RWPE2 (cell line): ENCODE measurements around the gene HELT.
"Not testable (repeated sequence)": the region's sequence is repeated elsewhere in the genome, so short reads cannot be mapped to it uniquely, and the experiment has no call there.

ENCODE experiments used
- ATAC-seq: fragments of 200-7000 bp; cut with Tn5 transposase; 3 replicates; pipeline ENCODE4 v1.9.1; 2021; ENCODE audit warnings: low read depth
- DNase-seq: peaks from one replicate; pipeline ENCODE4 v3.0.0-alpha.2; 2020; ENCODE audit warnings: low spot score
- H3K27ac ChIP-seq: fragments of 450-650 bp; 2 replicates; pipeline ENCODE4 v1.5.1; 2017; ENCODE audit warnings: mild to moderate bottlenecking; ENCODE audit not compliant: poor library complexity, severe bottlenecking
- H3K27me3 ChIP-seq: fragments of 250-450 bp; sonication (Bioruptor Pico); 2 replicates; pipeline ENCODE4 v1.5.1; 2021; ENCODE audit warnings: mild to moderate bottlenecking, moderate library complexity; ENCODE audit not compliant: insufficient read depth, poor library complexity, severe bottlenecking
- H3K36me3 ChIP-seq: fragments of 250-450 bp; sonication (Bioruptor Pico); 2 replicates; pipeline ENCODE4 v1.5.1; 2020; ENCODE audit warnings: low read depth, mild to moderate bottlenecking, moderate library complexity
- H3K4me1 ChIP-seq: fragments of 250-450 bp; sonication (Bioruptor Pico); 2 replicates; pipeline ENCODE4 v1.5.1; 2021; ENCODE audit warnings: mild to moderate bottlenecking, moderate library complexity; ENCODE audit not compliant: insufficient read depth, poor library complexity, severe bottlenecking
- H3K4me3 ChIP-seq: fragments of 250-450 bp; sonication (Bioruptor Pico); 2 replicates; pipeline ENCODE4 v1.5.1; 2021; ENCODE audit warnings: mild to moderate bottlenecking, moderate library complexity; ENCODE audit not compliant: severe bottlenecking
- H3K9me3 ChIP-seq: fragments of 250-450 bp; sonication (Bioruptor Pico); 2 replicates; pipeline ENCODE4 v1.5.1; 2021; ENCODE audit warnings: mild to moderate bottlenecking, moderate library complexity; ENCODE audit not compliant: severe bottlenecking
- CTCF ChIP-seq: fragments of 450-650 bp; IDR thresholded peaks from one replicate; pipeline ENCODE4 v1.5.1; 2017; ENCODE audit warnings: mild to moderate bottlenecking, moderate library complexity; ENCODE audit not compliant: poor library complexity, severe bottlenecking

HELT gene

GRCh38 chr4:184987493-184988031 lies 30.7 kb upstream of the HELT start:
- Histone ChIP-seq H3K36me3 (no peaks in the 10 kb centered on the region), H3K9me3 (no peaks in the 10 kb centered on the region), H3K4me3 (no peak overlapping the region), H3K27ac (no peak overlapping the region), H3K27me3 (peaks cover under 1% of the 10 kb centered on the region), H3K4me1 (no peaks in the 10 kb centered on the region)
- ATAC-seq = no peak
- no peak for TF ChIP-seq CTCF
- no peak for DNase-seq

- no peak for DNase-seq
- Histone ChIP-seq H3K4me1 (no peaks in the 10 kb centered on the region), H3K36me3 (no peaks in the 10 kb centered on the region), H3K27ac (no peak overlapping the region), H3K27me3 (peaks cover 7% of the 10 kb centered on the region), H3K4me3 (no peak overlapping the region), H3K9me3 (no peaks in the 10 kb centered on the region)
- no peak for TF ChIP-seq CTCF
- ATAC-seq = no peak
Observed at GRCh38 chr4:184988611-184989010, 29.7 kb upstream of the HELT start.

GRCh38 chr4:184989283-184989682 lies 29.0 kb upstream of the HELT start:
- H3K4me3 ChIP-seq, H3K27me3 ChIP-seq, H3K9me3 ChIP-seq, H3K27ac ChIP-seq, ATAC-seq, H3K36me3 ChIP-seq, H3K4me1 ChIP-seq, DNase-seq: not testable (repeated sequence)

- not testable (repeated sequence) for H3K4me1 ChIP-seq, H3K9me3 ChIP-seq, H3K36me3 ChIP-seq, ATAC-seq, H3K27ac ChIP-seq, DNase-seq, H3K4me3 ChIP-seq, H3K27me3 ChIP-seq
Observed at GRCh38 chr4:184990131-184990530, 28.2 kb upstream of the HELT start.

- no peak for ATAC-seq
- H3K36me3 ChIP-seq = no peaks in the 10 kb centered on the region
- DNase-seq = no peak
- no peaks in the 10 kb centered on the region for H3K4me1 ChIP-seq
- no peak for TF ChIP-seq CTCF
- H3K27ac ChIP-seq = no peak overlapping the region
- no peak overlapping the region for H3K4me3 ChIP-seq
- H3K27me3 ChIP-seq = peaks cover 7% of the 10 kb centered on the region
- H3K9me3 ChIP-seq = no peaks in the 10 kb centered on the region
Observed at GRCh38 chr4:184991860-184992259, 26.4 kb upstream of the HELT start.

- H3K4me1 ChIP-seq = no peaks in the 10 kb centered on the region
- peaks cover 7% of the 10 kb centered on the region for H3K27me3 ChIP-seq
- no peaks in the 10 kb centered on the region for H3K9me3 ChIP-seq
- DNase-seq (no peak), ATAC-seq (no peak)
- TF ChIP-seq CTCF = no peak
- no peak overlapping the region for H3K27ac ChIP-seq
- H3K36me3 ChIP-seq = no peaks in the 10 kb centered on the region
- H3K4me3 ChIP-seq = no peak overlapping the region
Observed at GRCh38 chr4:184992422-184992821, 25.9 kb upstream of the HELT start.
